ENCODE data around the gene OTUD7B. TPM values are rescaled to one million over a fixed set of nuclear protein-coding genes. Genes with fewer than 3 reads are reported as not detected.

The OTUD7B gene
- total and polyA plus RNA-seq, 2 donors (not counting 1 experiment from before 2014, with no cell fraction given) = 0.40 to 3.3 TPM

DNA sequence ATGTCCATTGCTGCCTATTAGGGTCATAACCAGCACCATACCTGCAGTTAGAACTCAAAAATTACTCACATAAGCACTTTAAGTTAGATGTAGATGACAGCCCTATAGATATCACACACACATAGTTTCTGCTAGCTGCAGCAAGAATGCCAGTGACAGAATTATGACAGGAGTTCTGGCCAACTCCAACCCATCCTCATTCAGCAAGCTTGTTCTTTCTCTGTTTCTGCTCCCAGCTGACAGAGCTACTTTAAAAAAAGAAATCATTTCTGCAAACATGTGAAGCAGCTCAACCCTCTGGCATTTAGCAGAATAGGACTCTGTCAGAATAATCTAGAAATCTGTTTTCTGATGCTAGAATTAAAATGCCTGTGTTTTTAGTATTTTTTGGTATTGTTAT is 23.8 kb upstream of the OTUD7B start:
- H3K27me3 Mint-ChIP-seq = peaks cover 10% of the 10 kb centered on the region
- POLR2A ChIA-PET = no interaction called here

GRCh38 chr1:150028322-150028721 is 17.8 kb upstream of the OTUD7B start:
- Histone ChIP-seq H3K9me3 (ENCODE audit: control extremely low read depth in 1 of 3, control insufficient read depth in 2 of 3, insufficient read depth in 1 of 3, low read length in 2 of 3) (no peaks in the 10 kb centered on the region), H4K20me1 (ENCODE audit: control insufficient read depth, insufficient read depth, low read length, poor library complexity, severe bottlenecking) (no peaks in the 10 kb centered on the region), H3K9ac (ENCODE audit: low read length) (no peak overlapping the region), H3K79me2 (ENCODE audit: control insufficient read depth, insufficient read depth, low read length) (no peaks in the 10 kb centered on the region), H2AFZ (ENCODE audit: insufficient read depth, low read depth, low read length, poor library complexity, severe bottlenecking) (no peak overlapping the region), H3K4me2 (replicated peaks; ENCODE audit: low read depth, low read length, poor library complexity, severe bottlenecking) (no peak overlapping the region), H3K27ac (ENCODE audit: low read length in 2 of 2) (no peak overlapping the region), H3K36me3 (replicated peaks in 1 of 2; ENCODE audit: control extremely low read depth in 1 of 2, control insufficient read depth in 1 of 2, extremely low read depth in 1 of 2, insufficient read depth in 2 of 2, low read length in 1 of 2) (no peaks in the 10 kb centered on the region), H3K4me3 (ENCODE audit: control extremely low read depth in 1 of 5, extremely low read depth in 1 of 5, insufficient read depth in 1 of 5, low read depth in 2 of 5, low read length in 4 of 5) (no peak overlapping the region), H3K4me1 (ENCODE audit: control insufficient read depth in 2 of 2, insufficient read depth in 2 of 2, low read length in 2 of 2) (no peaks in the 10 kb centered on the region), H3K27me3 (replicated peaks in 1 of 4; ENCODE audit: control extremely low read depth in 1 of 4, control insufficient read depth in 3 of 4, insufficient read depth in 4 of 4, low read length in 3 of 4) (peaks cover 0 to 3% (median 1%) of the 10 kb centered on the region in 4 experiments)
- Mint-ChIP-seq H3K4me1 (no peaks in the 10 kb centered on the region), H3K27me3 (peaks cover 20% of the 10 kb centered on the region), H3K4me3 (no peak overlapping the region), H3K27ac (no peak overlapping the region), H3K9me3 (ENCODE audit: insufficient read depth) (no peaks in the 10 kb centered on the region)
- POLR2A ChIA-PET = no interaction called here
- DNase-seq = no peak
- CTCF ChIA-PET = no interaction called here
- intact Hi-C loops (cut with micrococcal nuclease) = no loop called here
- no peak for ATAC-seq (ENCODE audit: low read depth)
- no peak for TF ChIP-seq EZH2 (IDR thresholded peaks at IDR 0.05; ENCODE audit: borderline replicate concordance, insufficient read depth, low read depth, low read length, poor library complexity, severe bottlenecking)
- WGBS (ENCODE audit: insufficient coverage) = no CpG with 5 or more reads among the region's 1 CpG

More for the DNA sequence above, 23.8 kb upstream of the OTUD7B start:
- no peak overlapping the region for H3K27ac Mint-ChIP-seq
- H3K9ac ChIP-seq (ENCODE audit: low read length) = no peak overlapping the region
- no peaks in the 10 kb centered on the region for H4K20me1 ChIP-seq (ENCODE audit: control insufficient read depth, insufficient read depth, low read length, poor library complexity, severe bottlenecking)
- H3K4me2 ChIP-seq (replicated peaks; ENCODE audit: low read depth, low read length, poor library complexity, severe bottlenecking) = no peak overlapping the region
- H3K4me3 ChIP-seq (ENCODE audit: control extremely low read depth in 1 of 5, extremely low read depth in 1 of 5, insufficient read depth in 1 of 5, low read depth in 2 of 5, low read length in 4 of 5) = no peak overlapping the region
- H3K36me3 ChIP-seq (replicated peaks in 1 of 2; ENCODE audit: control extremely low read depth in 1 of 2, control insufficient read depth in 1 of 2, extremely low read depth in 1 of 2, insufficient read depth in 2 of 2, low read length in 1 of 2) = no peaks in the 10 kb centered on the region
- ATAC-seq (ENCODE audit: low read depth) = no peak
- H3K79me2 ChIP-seq (ENCODE audit: control insufficient read depth, insufficient read depth, low read length) = no peaks in the 10 kb centered on the region
- no peaks in the 10 kb centered on the region for H3K4me1 ChIP-seq (ENCODE audit: control insufficient read depth in 2 of 2, insufficient read depth in 2 of 2, low read length in 2 of 2)
- H3K4me3 Mint-ChIP-seq = no peak overlapping the region
- H3K4me1 Mint-ChIP-seq = no peaks in the 10 kb centered on the region
- H2AFZ ChIP-seq (ENCODE audit: insufficient read depth, low read depth, low read length, poor library complexity, severe bottlenecking) = no peak overlapping the region
- H3K27ac ChIP-seq (ENCODE audit: low read length in 2 of 2) = no peak overlapping the region
- H3K9me3 Mint-ChIP-seq (ENCODE audit: insufficient read depth) = no peaks in the 10 kb centered on the region
- TF ChIP-seq CTCF (IDR thresholded peaks at IDR 0.05) (no peak), EZH2 (IDR thresholded peaks at IDR 0.05; ENCODE audit: borderline replicate concordance, insufficient read depth, low read depth, low read length, poor library complexity, severe bottlenecking) (no peak)
- DNase-seq = no peak
- no peaks in the 10 kb centered on the region for H3K9me3 ChIP-seq (ENCODE audit: control extremely low read depth in 1 of 3, control insufficient read depth in 2 of 3, insufficient read depth in 1 of 3, low read length in 2 of 3)
- intact Hi-C loops (cut with micrococcal nuclease) = no loop called here
- no peaks in the 10 kb centered on the region for H3K27me3 ChIP-seq (replicated peaks in 1 of 4; ENCODE audit: control extremely low read depth in 1 of 4, control insufficient read depth in 3 of 4, insufficient read depth in 4 of 4, low read length in 3 of 4)
- CTCF ChIA-PET = interaction anchor here (1.2 kb wide), 1 partner anchor 71 kb away, joined by 3 read pairs; no protein-coding TSS in a partner anchor

All from B cell (primary cell).